Right renal pelvis (tissue), 4 donors: Measurements from ENCODE around the gene IQSEC1. TPM values are rescaled to one million over a fixed set of nuclear protein-coding genes. Genes with fewer than 3 reads are reported as not detected.

Experiments used
- DNase-seq, 4 donors: peaks; one replicate each; pipeline ENCODE4 v3.0.0-alpha.2; 2013; ENCODE audit warnings: low read depth in 4 of 4, low spot score in 3 of 4, missing footprints in 1 of 4
- polyA plus RNA-seq, 4 donors: library from polyadenylated mRNA; unstranded; fragments of 120-200 nt; gene quantifications; one replicate each; pipeline ENCODE4 v1.2.1, GENCODE V29; 2013; ENCODE audit not compliant: insufficient read length in 4 of 4

The IQSEC1 gene
- polyA plus RNA-seq, 4 donors: 29.4 to 35.5 (median 33.1) TPM

DNA sequence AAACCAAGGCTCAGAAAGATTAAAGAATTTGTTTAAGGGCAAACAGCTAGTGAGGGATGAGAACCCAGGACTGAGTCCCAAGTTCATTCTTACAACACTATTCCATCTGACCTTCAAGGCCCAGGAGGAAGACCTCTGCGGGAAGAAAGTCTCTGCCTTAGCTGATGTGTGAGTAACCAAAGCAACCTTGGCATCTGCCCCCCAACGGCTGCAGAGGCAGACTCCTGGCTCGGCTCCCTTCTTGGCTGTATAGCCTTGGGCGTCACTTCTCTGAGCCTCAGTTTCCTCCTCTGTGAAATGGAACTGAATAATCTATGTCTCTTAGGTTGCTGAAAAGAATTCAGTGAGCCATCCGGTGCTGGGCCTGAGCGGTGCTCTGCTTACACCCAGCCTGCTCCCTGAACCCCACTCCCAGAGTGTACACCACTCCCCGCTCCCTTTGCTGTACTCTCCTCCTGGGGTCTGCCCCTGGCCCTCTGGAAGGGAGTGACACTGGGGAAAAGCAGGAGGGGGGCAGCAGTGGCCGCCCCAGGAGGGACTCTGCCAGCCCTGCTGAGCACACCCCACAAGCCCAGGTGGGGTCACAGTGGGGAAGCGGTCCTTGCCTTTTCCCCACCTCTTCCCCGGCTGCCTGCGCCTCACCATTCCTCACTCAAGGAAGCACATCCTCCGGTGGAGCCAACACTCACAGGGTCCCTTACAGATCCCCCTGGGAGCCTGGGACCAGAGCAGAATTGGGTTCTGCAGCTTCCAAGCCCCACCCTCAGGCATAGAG is 97.3 kb downstream of the IQSEC1 start:
- no peak for DNase-seq

DNA sequence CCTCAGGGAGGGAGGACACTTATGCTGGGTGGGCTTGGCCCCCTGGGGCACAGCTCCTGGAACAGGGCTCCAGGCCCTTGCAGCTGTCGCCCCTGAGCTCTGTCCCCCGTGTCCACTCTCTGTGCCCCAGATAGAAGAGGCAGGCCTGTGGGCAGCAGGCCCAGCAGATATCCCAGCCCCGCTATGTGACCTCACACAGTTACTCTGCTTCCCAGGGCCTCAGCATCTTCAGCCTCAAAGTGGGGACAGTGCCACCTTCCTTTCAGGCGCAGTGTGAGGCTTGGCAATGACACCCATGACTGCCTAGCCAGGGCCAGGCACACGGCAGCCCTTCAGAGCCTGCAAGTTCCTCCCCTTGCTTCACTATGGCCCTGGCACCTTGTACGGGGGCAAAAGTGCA is 98.4 kb downstream of the IQSEC1 start:
- DNase-seq: no peak

DNA sequence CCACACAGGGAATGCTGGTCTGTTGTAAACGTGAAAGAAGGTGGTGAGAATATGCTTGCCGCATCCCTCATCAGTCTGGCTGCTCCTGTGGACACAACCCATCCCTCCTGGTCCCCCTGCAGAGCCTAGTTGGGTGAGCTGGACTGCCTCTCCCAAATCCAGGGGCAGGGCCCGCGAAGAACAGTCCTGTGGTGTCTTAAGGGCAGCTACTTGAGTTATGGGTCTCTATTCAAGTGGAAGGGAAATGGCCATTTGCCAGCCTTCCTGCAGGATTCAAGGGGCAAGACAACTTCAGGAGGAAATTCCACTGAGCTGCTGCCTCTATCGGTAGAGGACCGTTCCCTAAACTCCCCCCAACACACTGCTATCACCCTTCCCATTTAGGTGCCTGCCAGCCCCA is 98.9 kb downstream of the IQSEC1 start:
- DNase-seq: no peak

DNA sequence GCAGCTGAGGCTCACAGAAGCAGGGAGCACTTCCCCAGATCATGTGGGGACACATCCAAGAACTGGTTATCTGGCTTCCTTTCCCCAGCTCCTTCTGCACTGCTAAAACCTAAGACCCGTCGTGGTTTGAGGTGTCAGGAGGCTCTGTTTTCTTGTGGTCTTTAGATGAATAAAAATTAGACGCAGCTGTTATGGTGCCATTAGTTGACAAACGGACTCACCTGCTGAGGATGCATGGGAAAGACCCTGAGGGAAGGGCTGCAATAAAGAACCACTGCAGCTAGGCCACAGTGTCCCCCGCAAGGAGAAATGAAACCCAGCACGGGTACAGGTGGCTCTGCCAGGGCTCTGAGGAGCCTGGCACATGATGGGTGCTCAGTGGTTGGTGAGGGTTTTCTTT is 99.4 kb downstream of the IQSEC1 start:
- DNase-seq: no peak

DNA sequence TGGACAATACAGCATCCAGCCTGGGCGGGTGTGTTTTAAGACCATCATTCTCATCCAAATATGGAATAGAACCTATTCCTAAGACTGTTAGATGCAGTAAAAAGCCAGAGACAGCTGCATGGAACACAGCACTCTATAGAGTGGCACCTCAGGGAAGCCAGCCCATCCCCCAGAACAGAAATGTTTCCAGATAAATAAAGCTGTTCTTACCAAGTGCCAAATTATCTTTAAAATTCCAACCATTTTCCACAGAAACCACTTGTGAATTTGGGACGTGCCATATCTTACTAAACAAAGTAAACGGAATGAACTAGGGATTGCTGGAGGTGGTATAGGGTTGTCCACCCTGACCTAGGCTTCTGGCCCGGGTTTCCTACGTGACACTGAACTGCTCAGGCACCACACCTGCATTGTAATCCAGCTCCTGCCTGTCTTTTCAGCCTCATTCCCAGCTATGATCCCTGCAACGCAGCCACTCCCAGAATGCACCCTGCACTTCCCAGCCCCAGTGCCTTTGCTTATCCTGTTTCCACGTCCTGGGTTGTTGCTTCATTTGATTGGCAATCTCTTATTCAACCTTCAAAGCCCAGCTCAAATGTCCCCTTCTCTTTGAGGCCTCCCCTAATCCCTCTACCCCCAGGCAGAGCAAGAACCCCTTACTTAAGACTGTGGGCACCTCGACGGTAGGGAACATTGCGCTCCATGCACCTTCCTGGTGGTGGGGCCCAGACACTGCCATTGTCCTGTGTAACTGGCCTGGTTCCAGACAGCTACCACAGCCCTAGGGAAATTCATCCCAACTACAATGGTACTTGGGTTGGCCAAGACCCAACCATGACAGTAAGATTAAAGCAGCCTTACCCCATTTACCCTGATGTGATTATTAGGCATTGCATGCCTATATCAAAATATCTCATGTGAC is 100.2 kb downstream of the IQSEC1 start:
- no peak for DNase-seq

DNA sequence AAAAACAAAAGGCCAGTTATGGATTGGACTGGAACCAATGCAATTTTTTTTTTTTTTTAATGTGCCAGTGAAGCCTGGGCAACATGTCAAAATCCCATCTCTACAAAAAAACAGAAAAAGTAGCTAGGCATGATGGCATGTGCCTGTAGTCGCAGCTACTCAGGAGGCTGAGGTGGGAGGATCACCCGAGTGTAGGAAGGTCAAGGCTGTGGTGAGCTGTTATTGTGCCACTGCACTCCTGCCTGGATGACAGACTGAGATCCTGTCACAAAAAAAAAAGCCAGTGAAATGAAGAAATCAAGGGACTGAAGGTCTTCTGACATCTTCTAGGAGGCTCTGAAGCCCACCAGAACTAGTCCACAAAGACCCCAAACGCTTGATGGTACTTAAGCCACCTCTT is 101.2 kb downstream of the IQSEC1 start:
- DNase-seq: no peak

DNA sequence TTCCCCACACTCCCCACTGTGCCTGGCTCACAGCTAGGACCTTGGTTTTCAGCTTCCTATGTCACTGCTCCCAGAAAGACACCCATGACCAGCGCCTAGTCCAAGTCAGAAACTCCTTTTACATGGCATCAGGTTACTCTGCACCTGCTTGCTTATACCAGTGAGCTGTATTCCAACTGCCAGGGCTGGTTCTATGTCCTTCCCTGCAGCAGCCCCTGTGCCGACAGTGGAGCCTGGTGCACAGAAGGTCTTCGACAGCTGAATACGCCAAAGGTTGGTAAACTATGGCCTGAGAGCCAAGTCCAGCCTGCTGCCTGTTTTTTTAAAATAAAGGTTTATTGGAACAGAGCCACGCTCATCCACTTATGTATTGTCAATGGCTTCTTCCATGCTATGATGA is 102.5 kb downstream of the IQSEC1 start:
- DNase-seq: no peak

DNA sequence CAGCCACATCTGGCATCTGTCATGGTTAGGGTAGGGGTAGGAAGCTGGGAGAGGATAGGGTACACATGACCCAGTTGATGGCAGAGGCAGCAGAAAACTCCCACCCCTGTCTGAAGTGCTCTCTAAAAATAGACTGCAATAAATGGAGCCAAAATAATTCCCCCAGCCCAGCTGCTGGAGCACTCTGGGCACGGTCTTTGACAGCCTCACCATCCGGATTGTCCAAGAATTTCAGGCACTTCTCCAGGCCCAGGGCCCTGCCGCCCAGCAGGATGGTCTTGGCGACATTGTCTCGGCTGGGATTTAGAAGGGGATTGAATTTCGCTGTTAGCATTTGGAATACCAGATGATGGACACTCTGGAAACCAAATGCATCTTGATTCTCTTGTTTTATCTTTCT is 103.7 kb downstream of the IQSEC1 start:
- no peak for DNase-seq

DNA sequence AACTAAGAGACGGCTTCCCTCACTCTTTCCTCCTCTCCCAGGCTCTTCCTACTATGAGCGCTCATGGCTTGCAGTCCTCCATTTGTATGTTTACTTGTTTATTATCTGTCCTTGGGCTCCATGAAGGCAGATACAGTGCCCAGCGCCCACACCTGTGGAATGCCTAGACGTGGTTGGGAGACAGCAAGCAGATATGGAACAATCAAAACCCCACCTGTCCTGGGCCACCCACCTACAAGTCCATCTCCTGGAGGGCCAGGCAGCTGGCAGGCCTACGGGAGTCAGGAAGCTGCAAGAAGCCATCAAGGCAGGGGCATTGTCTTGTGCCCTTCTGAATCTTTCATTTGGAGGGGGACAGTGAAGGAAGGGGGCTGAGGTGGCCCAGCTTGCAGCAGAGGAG is 104.7 kb downstream of the IQSEC1 start:
- DNase-seq: no peak

DNA sequence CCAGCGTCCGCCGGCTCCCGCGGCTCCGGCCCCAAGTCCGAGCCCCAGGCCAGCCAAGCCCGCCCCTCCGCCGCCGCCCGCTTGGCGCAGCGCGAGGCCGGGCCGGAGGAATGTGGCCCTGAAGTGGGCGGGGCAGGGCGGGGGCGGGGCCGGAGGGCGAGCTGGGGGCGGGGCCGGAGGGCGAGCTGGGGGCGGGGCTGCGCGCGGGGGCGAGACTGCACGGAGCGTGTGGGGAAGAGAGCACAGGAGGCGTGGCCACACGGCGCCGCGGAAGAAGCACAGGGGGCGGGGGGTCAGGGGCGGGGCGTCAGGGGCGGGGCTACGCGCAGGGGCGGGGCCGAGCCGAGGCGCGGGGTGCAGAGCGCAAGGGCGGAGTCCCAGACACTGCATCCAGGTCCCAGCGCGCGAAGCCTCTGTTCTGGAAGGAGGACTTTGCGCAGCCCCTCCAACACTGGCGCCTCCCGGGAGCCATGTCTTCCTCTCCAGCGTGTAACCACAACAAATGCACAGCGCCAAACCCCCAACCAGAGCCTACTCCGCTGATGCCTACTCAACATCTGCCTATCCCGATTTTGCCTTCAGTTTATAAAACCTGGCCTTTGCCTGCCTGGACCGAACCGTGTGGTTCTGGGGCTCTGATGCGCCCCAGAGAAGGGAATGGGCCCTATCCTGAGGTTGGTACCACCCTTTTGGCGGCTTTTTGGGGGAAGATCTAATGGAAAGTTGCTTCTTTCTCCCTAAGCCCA is 105.5 kb downstream of the IQSEC1 start:
- peak; percentile 63 to 77 (median 69) for DNase-seq

DNA sequence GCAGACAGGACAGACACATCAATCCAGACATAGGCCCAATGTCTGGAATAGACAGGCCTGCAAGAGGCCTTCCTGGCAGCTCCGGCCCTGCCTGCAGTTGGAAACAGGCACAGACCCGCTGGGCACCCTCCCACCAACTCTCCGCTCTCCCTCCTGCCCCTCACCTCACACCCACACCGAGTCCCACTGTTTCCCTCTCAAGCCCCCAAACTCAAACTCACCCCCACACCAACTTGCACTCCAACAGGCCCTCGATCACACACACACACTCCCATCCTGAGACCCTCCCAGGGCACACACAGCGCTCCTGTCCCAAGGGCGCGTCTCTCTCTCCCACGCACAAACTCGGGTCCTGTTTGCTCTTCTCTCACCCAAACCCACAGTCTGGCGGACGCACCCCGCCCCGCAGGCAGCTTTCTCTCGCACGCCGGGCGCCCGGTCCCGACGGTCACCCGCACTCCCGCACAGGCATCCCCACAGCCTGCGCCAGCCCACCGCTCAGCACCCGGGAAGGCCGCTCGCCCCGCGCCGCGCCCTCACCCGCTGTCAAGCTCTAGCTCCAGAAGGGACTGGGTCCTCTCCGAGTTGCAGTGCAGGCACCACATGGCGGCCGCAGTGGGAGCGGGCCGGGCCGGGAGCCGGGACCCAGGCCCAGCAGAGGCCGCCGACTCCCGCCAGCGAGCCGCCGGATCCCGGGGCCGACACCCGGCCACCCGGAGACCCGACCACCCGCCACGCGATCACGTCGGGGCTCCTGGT is 106.2 kb downstream of the IQSEC1 start:
- DNase-seq: no peak

DNA sequence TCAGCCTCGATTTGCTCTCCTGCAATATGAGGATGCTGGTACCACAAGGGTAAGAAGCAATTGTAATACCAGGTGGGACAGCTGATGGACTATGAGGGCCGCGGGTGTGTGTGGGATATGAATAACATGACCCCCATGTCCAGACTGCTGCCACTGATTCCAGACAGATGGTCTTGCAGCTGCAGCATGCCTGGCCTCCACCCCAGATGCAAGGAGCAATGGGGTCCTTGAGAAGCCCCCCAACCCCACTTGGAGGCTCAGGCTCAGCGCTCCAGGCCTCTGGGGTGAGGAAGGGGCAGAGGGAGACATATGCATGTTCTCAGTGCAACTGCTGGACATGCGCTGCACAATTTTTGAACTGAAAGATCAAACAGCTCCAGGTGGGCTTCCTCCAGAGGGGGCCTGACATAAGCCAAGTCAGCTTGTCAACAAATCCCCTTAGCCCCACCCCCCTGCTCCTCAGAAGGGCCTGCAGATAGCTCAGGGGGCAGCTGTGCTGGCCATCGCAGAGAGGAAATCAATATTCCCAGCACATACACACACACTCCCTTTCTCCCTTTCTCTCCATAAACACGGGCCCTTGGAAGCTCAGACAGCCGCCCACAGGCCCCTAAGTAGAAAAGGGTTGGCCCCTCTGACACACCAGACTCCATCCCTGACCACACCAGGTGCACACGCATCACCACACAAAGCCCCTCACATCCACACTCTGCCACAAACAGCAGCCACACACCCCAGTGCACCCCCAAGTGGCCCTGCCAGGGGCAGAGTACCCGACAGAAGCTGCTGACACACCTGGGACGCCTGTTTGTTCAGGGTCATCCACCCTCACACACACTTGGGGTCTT is 107.0 kb downstream of the IQSEC1 start:
- DNase-seq: no peak

DNA sequence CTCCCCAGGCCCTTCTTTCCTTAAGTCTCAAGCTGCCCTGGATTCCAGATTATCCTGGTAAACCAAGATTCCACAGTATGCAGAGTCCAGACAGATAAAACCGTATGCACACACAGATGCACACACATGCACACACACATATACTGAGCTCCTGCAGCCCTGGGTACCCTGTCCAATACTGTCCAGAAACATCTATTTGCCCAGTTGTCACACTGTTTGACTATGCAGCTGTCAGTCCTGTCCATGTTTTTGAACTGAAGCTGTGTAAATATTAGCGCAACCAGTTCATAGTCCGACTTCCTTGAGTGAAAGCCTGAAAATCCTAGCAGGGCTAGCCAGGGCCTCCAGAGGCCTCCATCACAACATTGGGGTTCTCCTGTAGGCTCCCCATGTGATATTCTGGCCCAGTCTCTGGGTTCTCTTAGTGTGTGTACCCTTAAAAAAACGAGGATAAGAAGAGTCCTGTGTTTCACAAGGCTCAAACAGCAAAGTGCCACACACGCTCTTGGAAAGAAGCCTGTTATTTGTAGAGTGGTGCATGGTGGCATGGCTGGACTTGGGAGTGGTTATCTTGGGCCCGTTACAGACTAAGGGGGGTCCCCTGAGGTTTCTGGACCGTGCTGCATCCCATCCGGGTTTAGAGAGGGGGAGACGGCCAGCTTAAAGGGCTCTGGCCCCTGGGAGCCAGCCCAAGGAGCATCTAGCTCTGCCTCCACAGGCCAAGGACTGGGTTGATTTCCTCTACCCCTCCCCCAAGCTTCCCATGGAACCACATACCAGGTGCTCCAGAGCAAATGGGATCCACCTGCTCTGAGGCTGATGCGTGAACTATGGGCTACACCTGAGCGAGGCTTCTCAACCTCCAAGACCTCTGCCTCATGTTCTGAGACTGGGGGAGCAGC is 108.3 kb downstream of the IQSEC1 start:
- no peak for DNase-seq

DNA sequence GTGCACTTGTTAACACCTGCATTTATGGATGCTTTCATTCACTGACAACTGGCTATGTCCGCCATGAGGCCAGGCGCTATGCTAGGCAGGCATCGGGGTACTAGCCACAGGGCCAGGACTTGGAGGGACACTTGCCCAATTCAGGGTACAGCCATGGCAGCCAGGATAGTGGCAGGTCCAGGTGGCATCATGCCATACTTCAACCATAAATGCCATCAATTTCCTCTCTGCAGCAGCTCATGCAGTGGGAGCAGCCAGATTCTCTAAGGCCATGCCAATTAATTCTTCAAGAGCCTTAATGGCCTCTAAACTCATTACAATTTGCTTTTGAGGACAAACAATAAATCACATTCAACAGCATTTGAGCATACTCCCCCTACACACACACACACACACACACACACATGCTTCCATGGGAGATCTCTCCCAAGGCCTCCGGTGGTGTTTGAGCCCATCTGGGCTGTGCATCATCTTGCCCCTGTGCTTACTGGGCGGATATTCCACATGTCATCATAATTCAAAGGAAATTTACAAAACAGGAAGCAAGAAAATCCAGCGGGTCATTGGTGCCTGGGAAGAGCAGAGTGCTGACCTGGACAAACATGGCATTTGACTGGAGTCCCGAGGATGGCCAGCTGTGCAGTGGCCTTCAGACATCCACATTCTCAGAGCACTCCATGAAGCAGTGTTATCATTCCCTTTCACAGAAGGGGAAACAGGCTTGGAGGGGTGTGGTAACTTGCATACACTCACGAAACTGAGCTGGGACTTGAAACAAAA is 109.1 kb downstream of the IQSEC1 start:
- DNase-seq: peak in 1 of 4 donors; percentile 43

DNA sequence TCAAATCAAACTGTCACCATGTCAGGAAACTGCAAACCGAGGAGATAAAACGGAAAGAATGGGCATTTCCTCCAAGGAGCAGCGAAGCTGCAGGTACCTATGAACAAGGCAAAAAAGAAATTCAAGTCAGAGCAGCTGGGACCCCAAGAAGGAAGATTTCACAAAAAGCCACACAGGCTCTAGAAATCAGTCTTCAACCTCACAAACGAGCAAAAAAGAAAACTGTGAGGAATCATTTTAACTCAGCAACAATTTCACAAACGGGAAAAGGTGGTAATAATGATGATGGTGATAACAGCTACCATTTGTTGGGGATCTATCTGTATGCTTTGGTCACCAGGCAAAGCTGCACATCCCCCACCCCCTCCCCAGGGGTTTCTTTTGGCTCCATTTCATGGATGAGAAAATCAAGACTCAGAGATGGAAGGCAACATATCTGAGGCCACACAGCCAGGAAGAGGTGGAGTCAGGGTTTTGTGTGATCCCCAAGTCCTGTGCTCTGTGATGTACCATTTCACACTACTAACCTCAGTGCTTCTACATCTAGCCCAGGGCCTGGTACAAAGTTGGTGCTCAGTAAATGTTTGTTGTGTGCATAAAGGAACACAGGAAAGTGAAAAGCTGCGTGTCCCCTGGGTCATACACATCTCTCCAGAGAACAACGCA is 109.9 kb downstream of the IQSEC1 start:
- DNase-seq: no peak

DNA sequence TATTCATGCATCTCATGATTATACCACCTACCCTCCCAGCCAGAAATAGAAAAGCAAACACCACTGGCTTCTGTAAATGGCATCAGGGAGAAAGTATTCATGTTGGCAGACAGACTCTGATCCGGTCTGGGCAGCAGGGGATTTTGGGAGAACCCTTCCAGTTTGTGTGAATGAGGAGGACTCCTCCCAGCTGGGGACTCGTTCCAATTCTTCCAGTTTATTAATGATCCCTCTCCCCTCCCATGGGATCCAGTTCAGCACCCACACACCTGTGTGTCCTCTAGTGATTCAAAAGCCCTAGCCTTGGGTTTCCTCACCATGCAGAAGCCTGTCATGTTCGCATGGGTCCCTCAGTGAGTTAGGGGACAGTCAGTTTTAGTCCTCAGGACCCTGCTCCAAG is 110.9 kb downstream of the IQSEC1 start:
- DNase-seq: no peak

DNA sequence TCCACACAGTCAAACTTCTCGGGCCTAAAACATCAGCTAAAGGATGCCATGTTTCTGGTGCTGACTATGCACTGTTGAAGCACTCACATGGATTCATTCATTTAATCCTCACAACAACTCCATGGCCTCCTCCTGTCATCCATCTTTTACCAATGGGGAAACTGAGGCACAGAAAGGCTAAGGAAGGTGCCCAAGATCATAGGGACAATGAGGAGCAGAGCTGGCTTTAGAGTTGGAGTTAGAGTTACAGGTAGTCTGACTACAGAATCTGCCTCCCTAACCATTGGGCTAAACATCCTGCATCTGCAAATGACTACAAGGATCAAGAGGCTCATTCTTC is 111.6 kb downstream of the IQSEC1 start:
- no peak for DNase-seq
